Stomach (tissue), 9 donors: ENCODE data around the gene TSC22D4. TPM values are rescaled to one million over a fixed set of nuclear protein-coding genes. Genes with fewer than 3 reads are reported as not detected.
"Not testable (repeated sequence)": the region's sequence is repeated elsewhere in the genome, so short reads cannot be mapped to it uniquely, and the experiment has no call there.

Source experiments
- DNase-seq, 2 donors: peaks; one replicate each; pipeline versions ENCODE4 v3.0.0 to v3.0.0-alpha.2; 2013 to 2019
- H3K27ac ChIP-seq, 5 donors: fragments of 200-600 bp in 4 of 5; sonication (generic) in 4 of 5; one replicate each; pipeline ENCODE4 v1.5.1; 2013 to 2019; ENCODE audit warnings: mild to moderate bottlenecking in 1 of 5, moderate library complexity in 1 of 5
- H3K27me3 ChIP-seq, 3 donors: fragments of 200-600 bp; sonication (generic); one replicate each; pipeline ENCODE4 v1.5.1; 2017 to 2019; ENCODE audit warnings: mixed run types in 1 of 3
- H3K36me3 ChIP-seq, 4 donors: fragments of 200-600 bp; sonication (generic); 1 replicate in 3 of 4; 2 replicates in 1 of 4; pipeline ENCODE4 v1.5.1; 2016 to 2019
- H3K4me1 ChIP-seq, 4 donors: fragments of 200-600 bp; sonication (generic); one replicate each; pipeline ENCODE4 v1.5.1; 2016 to 2019
- H3K4me3 ChIP-seq, 4 donors: fragments of 200-600 bp; sonication (generic) in 3 of 4; one replicate each; pipeline ENCODE4 v1.5.1; 2016 to 2019; ENCODE audit warnings: mild to moderate bottlenecking in 1 of 4
- H3K9me3 ChIP-seq, 4 donors: fragments of 200-600 bp; sonication (generic); one replicate each; pipeline ENCODE4 v1.5.1; 2016 to 2019
- EP300 ChIP-seq: sonication (generic); formaldehyde crosslinking; IDR thresholded peaks from one replicate; pipeline ENCODE4 v1.6.1; 2017; ENCODE audit warnings: antibody characterized with exemption
- POLR2A ChIP-seq, 4 donors: fragments of 450-650 bp; IDR thresholded peaks; one replicate each; pipeline ENCODE4 v1.6.1; 2016; ENCODE audit warnings: antibody characterized with exemption in 4 of 4, control low read depth in 2 of 4, mild to moderate bottlenecking in 1 of 4, moderate library complexity in 1 of 4
- POLR2AphosphoS5 ChIP-seq, 3 donors: sonication (generic); formaldehyde crosslinking; IDR thresholded peaks; one replicate each; pipeline ENCODE4 v1.6.1; 2016; ENCODE audit warnings: antibody characterized with exemption in 3 of 3
- WGBS, 5 donors: extraction: QIAGEN DNeasy Blood & Tissue Kit in 3 of 5; methylation state at CpG; one replicate each; pipeline versions ENCODE4 v1.1.5 to v1.1.7; 2013 to 2018; 5-methylcytosine and 5-hydroxymethylcytosine counted together
- intact Hi-C: fragments of 100-400 bp; cut with DNase I; formaldehyde crosslinking; loops from one replicate; pipeline ENCODE4 v1.15.1; 2023; ENCODE audit warnings: low total_unique reads
- polyA plus RNA-seq, 3 donors: library from polyadenylated mRNA; stranded (reverse); fragments of 200-250 nt; gene quantifications; one replicate each; pipeline ENCODE4 v1.2.3, GENCODE V29; 2013
- total RNA-seq, 5 donors: library from RNA; depleted of rRNA; stranded (reverse); fragments of >200 nt; gene quantifications; one replicate each; pipeline versions ENCODE4 v1.1.0 to v1.2.3, GENCODE V29; 2014 to 2016
- TF ChIP-seq, protein P1 (sequence below), 7 experiments: fragments of 450-650 bp in 4 of 7; fragments of 200-600 bp in 3 of 7; sonication (generic) in 3 of 7; IDR thresholded peaks; one replicate each; pipeline ENCODE4 v1.5.1; 2016 to 2019; ENCODE audit warnings: antibody characterized with exemption in 7 of 7, control low read depth in 2 of 7, mild to moderate bottlenecking in 1 of 7
- donor health status: healthy with polysubstance abuse.
- donor health status: Bipolar disorder and iron deficiency.
- donor health status: healthy.

TSC22D4 gene
- total and polyA plus RNA-seq, 8 donors: 9.4 to 120 (median 31.5) TPM

DNA sequence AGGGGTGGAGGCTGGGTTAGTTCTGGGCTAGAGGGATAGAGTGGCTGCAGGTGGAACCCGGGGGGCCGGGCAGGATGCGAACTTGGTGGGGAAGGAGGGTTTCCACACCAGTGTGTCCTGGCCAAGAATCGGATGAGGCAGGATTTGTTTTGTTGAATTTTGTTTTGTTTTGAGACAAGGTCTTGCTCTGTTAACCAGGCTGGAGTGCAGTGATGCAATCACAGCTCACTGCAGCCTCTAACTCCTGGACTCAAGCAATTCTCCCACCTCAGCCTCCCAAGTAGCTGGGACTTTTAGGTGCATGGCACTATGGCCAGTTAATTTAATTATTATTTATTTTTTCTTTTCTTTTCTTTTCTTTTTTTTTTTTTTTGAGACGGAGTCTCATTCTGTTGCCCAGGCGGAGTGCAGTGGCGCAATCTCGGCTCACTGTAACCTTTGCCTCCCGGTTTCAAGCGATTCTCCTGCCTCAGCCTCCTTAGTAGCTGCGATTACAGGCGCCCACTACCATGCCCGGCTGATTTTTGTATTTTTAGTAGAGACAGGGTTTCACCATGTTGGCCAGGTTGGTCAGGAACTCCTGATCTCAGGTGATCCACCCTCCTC is 29.7 kb downstream of the TSC22D4 start:
- no peak for DNase-seq
- Histone ChIP-seq H3K9me3 (no peaks in the 10 kb centered on the region), H3K4me3 (no peak overlapping the region), H3K36me3 (no peaks in the 10 kb centered on the region), H3K27ac (peak overlapping the region in 1 of 5 donors; percentile 90), H3K27me3 (no peaks in the 10 kb centered on the region), H3K4me1 (peaks cover 0 to 23% (median 16%) of the 10 kb centered on the region in 4 donors)
- TF ChIP-seq POLR2AphosphoS5 (IDR thresholded peaks at IDR 0.05): no peak
- TF ChIP-seq, protein P1, sequence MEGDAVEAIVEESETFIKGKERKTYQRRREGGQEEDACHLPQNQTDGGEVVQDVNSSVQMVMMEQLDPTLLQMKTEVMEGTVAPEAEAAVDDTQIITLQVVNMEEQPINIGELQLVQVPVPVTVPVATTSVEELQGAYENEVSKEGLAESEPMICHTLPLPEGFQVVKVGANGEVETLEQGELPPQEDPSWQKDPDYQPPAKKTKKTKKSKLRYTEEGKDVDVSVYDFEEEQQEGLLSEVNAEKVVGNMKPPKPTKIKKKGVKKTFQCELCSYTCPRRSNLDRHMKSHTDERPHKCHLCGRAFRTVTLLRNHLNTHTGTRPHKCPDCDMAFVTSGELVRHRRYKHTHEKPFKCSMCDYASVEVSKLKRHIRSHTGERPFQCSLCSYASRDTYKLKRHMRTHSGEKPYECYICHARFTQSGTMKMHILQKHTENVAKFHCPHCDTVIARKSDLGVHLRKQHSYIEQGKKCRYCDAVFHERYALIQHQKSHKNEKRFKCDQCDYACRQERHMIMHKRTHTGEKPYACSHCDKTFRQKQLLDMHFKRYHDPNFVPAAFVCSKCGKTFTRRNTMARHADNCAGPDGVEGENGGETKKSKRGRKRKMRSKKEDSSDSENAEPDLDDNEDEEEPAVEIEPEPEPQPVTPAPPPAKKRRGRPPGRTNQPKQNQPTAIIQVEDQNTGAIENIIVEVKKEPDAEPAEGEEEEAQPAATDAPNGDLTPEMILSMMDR (IDR thresholded peaks at IDR 0.05): no peak
- TF ChIP-seq POLR2A (IDR thresholded peaks at IDR 0.05): no peak
- TF ChIP-seq EP300: no peak
- intact Hi-C loops: no loop called here
- 86 to 91% (median 86%) methylated on average over 13 of the region's 13 CpGs for WGBS, 5 donors

GRCh38 chr7:100447363-100447762 is 31.7 kb downstream of the TSC22D4 start:
- H3K9me3 ChIP-seq, H3K27me3 ChIP-seq, H3K4me3 ChIP-seq, H3K27ac ChIP-seq, H3K36me3 ChIP-seq, intact Hi-C loops, DNase-seq: not testable (repeated sequence)
- peaks cover 0 to 24% (median 16%) of the 10 kb centered on the region in 4 donors for H3K4me1 ChIP-seq
- 94 to 98% (median 96%) methylated on average over 8 of the region's 8 CpGs for WGBS, 5 donors

DNA sequence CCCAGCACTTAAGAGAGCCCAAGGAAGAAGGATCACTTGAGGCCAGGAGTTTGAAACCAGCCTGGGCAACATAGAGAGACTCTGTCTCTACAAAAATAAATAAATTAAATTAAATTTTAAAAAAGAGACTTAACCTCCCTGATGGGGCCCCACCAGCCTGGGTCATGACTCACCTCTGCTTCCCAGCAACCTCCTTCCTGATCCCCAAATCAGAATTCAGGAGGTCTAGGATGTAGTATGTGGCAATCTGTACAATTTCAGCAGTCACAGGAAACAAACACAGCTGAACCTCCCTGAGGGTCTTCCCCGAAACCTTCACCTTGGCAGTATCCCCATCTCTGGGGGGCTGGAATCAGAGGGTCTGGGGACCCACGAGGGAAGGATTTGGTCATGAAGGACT is 33.0 kb downstream of the TSC22D4 start:
- WGBS, 5 donors: 60 to 80% (median 73%) methylated on average over 2 of the region's 2 CpGs
- H3K27ac ChIP-seq: no peak overlapping the region
- DNase-seq: no peak

GRCh38 chr7:100444311-100445278 is 34.4 kb downstream of the TSC22D4 start:
- H3K9me3 ChIP-seq: no peaks in the 10 kb centered on the region
- peaks cover 0 to 10% (median 7%) of the 10 kb centered on the region in 4 donors for H3K4me1 ChIP-seq
- intact Hi-C loops: no loop called here
- peak in 1 of 2 donors; percentile 78 for DNase-seq
- H3K27me3 ChIP-seq: no peaks in the 10 kb centered on the region
- TF ChIP-seq POLR2AphosphoS5 (IDR thresholded peaks at IDR 0.05): peak in 1 of 3 donors; percentile 38
- TF ChIP-seq POLR2A (IDR thresholded peaks at IDR 0.05): no peak
- TF ChIP-seq, protein P1 (IDR thresholded peaks at IDR 0.05): no peak
- TF ChIP-seq EP300: no peak
- WGBS, 5 donors: 41 to 46% (median 46%) methylated on average over 14 of the region's 14 CpGs
- no peaks in the 10 kb centered on the region for H3K36me3 ChIP-seq
- H3K4me3 ChIP-seq: no peak overlapping the region
- peak overlapping the region in 4 of 5 donors; percentile 19 to 58 (median 52) for H3K27ac ChIP-seq

More for the DNA sequence above, 33.0 kb downstream of the TSC22D4 start:
- Histone ChIP-seq H3K9me3 (no peaks in the 10 kb centered on the region), H3K27me3 (no peaks in the 10 kb centered on the region), H3K36me3 (no peaks in the 10 kb centered on the region), H3K4me1 (peaks cover 0 to 24% (median 16%) of the 10 kb centered on the region in 4 donors), H3K4me3 (no peak overlapping the region)
- TF ChIP-seq EP300 (no peak), POLR2A (IDR thresholded peaks at IDR 0.05) (no peak), POLR2AphosphoS5 (IDR thresholded peaks at IDR 0.05) (no peak)
- TF ChIP-seq, protein P1 (IDR thresholded peaks at IDR 0.05): no peak
- intact Hi-C loops: no loop called here
